Measurements from ENCODE around the gene RBPMS2.

- TF ChIP-seq SMC3 (IDR thresholded peaks at IDR 0.05; ENCODE audit: low read depth, low read length) (no peak), CTCF (IDR thresholded peaks at IDR 0.05) (no peak), GATA2 (CRISPR knock-in tag; IDR thresholded peaks at IDR 0.05) (no peak), MAX (IDR thresholded peaks at IDR 0.05; ENCODE audit: low read depth) (no peak), SIN3A (IDR thresholded peaks at IDR 0.05; ENCODE audit: borderline replicate concordance, low read depth, low read length) (no peak), IRF3 (IDR thresholded peaks at IDR 0.05; ENCODE audit: low read depth, low read length) (no peak)
Measured at GRCh38 chr15:64697911-64698369, 77.4 kb downstream of the RBPMS2 start.
